ENCODE measurements around the gene MS4A5. TPM values are rescaled to one million over a fixed set of nuclear protein-coding genes. Genes with fewer than 3 reads are reported as not detected.

MS4A5 gene
- total RNA-seq (2021) (not detected in 2 replicates), Bru-seq, nascent RNA (not detected), BruChase-seq, experiment 1, labeled RNA remaining after a 2-hour chase (not detected), BruChase-seq, experiment 2, labeled RNA remaining after a 6-hour chase (not detected)
- long read RNA-seq: 0 reads

- POLR2A ChIA-PET (ENCODE audit: low non-redundant PET): no interaction called here
- Histone ChIP-seq H3K27me3 (replicated peaks; ENCODE audit: insufficient read depth, low read depth, low read length, poor library complexity) (peaks cover 16% of the 10 kb centered on the region), H3K27ac (ENCODE audit: low read depth, low read length, poor library complexity, severe bottlenecking) (no peak within 1 kb of the TSS), H3K4me3 (ENCODE audit: low read depth, low read length, poor library complexity, severe bottlenecking) (no peak within 1 kb of the TSS), H3K9me3 (ENCODE audit: low read depth, low read length, poor library complexity, severe bottlenecking) (no peaks in the 10 kb centered on the region), H3K4me1 (ENCODE audit: insufficient read depth, low read length, poor library complexity, severe bottlenecking) (no peaks in the 10 kb centered on the region), H3K36me3 (ENCODE audit: insufficient read depth, low read length, poor library complexity, severe bottlenecking) (no peaks in the 10 kb centered on the region)
- TF ChIP-seq CTCF (conservative IDR thresholded peaks at IDR 0.05; ENCODE audit: low read depth, low read length) (no peak), EZH2 (IDR thresholded peaks at IDR 0.05; ENCODE audit: borderline replicate concordance, low read depth, low read length, poor library complexity, severe bottlenecking) (no peak)
- no peak for DNase-seq (ENCODE audit: low spot score)
- intact Hi-C loops (cut with micrococcal nuclease; ENCODE audit: unreplicated experiment): no loop called here
- CTCF ChIA-PET: no interaction called here
- no TSS peak for BruUV-seq (replicated peaks)
Measured at GRCh38 chr11:60429272-60429671, at the start of gene MS4A5. Gene MS4A5, plus strand, starts transcription at chr11:60429572. Its CDS starts 103 bp downstream, at chr11:60429675.

- no TSS peak for BruUV-seq (replicated peaks)
- POLR2A ChIA-PET (ENCODE audit: low non-redundant PET): no interaction called here
- H3K36me3 ChIP-seq (ENCODE audit: insufficient read depth, low read length, poor library complexity, severe bottlenecking): no peaks in the 10 kb centered on the region
- CTCF ChIA-PET: no interaction called here
- DNase-seq (ENCODE audit: low spot score): no peak
- no peak overlapping the region for H3K27ac ChIP-seq (ENCODE audit: low read depth, low read length, poor library complexity, severe bottlenecking)
- intact Hi-C loops (cut with micrococcal nuclease; ENCODE audit: unreplicated experiment): no loop called here
- H3K4me3 ChIP-seq (ENCODE audit: low read depth, low read length, poor library complexity, severe bottlenecking): no peak overlapping the region
- no peaks in the 10 kb centered on the region for H3K4me1 ChIP-seq (ENCODE audit: insufficient read depth, low read length, poor library complexity, severe bottlenecking)
- TF ChIP-seq CTCF (conservative IDR thresholded peaks at IDR 0.05; ENCODE audit: low read depth, low read length): no peak
- TF ChIP-seq EZH2 (IDR thresholded peaks at IDR 0.05; ENCODE audit: borderline replicate concordance, low read depth, low read length, poor library complexity, severe bottlenecking): no peak
- H3K27me3 ChIP-seq (replicated peaks; ENCODE audit: insufficient read depth, low read depth, low read length, poor library complexity): peaks cover 5% of the 10 kb centered on the region
- no peaks in the 10 kb centered on the region for H3K9me3 ChIP-seq (ENCODE audit: low read depth, low read length, poor library complexity, severe bottlenecking)
Measured at GRCh38 chr11:60389279-60389910, 40.0 kb upstream of the MS4A5 start.

GRCh38 chr11:60390419-60390818 is 39.0 kb upstream of the MS4A5 start:
- BruUV-seq (replicated peaks): no TSS peak
- Histone ChIP-seq H3K4me1 (ENCODE audit: insufficient read depth, low read length, poor library complexity, severe bottlenecking) (no peaks in the 10 kb centered on the region), H3K36me3 (ENCODE audit: insufficient read depth, low read length, poor library complexity, severe bottlenecking) (no peaks in the 10 kb centered on the region), H3K4me3 (ENCODE audit: low read depth, low read length, poor library complexity, severe bottlenecking) (no peak overlapping the region), H3K27me3 (replicated peaks; ENCODE audit: insufficient read depth, low read depth, low read length, poor library complexity) (peaks cover 5% of the 10 kb centered on the region), H3K27ac (ENCODE audit: low read depth, low read length, poor library complexity, severe bottlenecking) (no peak overlapping the region), H3K9me3 (ENCODE audit: low read depth, low read length, poor library complexity, severe bottlenecking) (no peaks in the 10 kb centered on the region)
- TF ChIP-seq EZH2 (IDR thresholded peaks at IDR 0.05; ENCODE audit: borderline replicate concordance, low read depth, low read length, poor library complexity, severe bottlenecking) (no peak), CTCF (conservative IDR thresholded peaks at IDR 0.05; ENCODE audit: low read depth, low read length) (no peak)
- DNase-seq (ENCODE audit: low spot score): no peak
- POLR2A ChIA-PET (ENCODE audit: low non-redundant PET): no interaction called here
- intact Hi-C loops (cut with micrococcal nuclease; ENCODE audit: unreplicated experiment): no loop called here
- CTCF ChIA-PET: no interaction called here
